Activated CD4-positive, alpha-beta T cell treated with anti-CD3 and anti-CD28 coated beads, Interleukin-2, amount 50 U/mL, for 1 hour (primary cell): ENCODE measurements around the gene NHLRC2.
"Not testable (repeated sequence)": the region's sequence is repeated elsewhere in the genome, so short reads cannot be mapped to it uniquely, and the experiment has no call there.

Source experiments
- DNase-seq: peaks from one replicate; pipeline ENCODE4 v3.0.0-alpha.2; 2020

NHLRC2 gene, protein sequence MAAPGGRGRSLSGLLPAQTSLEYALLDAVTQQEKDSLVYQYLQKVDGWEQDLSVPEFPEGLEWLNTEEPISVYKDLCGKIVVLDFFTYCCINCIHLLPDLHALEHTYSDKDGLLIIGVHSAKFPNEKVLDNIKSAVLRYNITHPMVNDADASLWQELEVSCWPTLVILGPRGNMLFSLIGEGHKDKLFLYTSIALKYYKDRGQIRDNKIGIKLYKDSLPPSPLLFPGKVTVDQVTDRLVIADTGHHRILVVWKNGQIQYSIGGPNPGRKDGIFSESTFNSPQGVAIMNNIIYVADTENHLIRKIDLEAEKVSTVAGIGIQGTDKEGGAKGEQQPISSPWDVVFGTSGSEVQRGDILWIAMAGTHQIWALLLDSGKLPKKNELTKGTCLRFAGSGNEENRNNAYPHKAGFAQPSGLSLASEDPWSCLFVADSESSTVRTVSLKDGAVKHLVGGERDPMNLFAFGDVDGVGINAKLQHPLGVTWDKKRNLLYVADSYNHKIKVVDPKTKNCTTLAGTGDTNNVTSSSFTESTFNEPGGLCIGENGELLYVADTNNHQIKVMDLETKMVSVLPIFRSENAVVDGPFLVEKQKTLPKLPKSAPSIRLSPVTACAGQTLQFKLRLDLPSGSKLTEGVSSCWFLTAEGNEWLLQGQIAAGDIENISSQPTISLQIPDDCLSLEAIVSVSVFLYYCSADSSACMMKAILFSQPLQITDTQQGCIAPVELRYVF

DNA sequence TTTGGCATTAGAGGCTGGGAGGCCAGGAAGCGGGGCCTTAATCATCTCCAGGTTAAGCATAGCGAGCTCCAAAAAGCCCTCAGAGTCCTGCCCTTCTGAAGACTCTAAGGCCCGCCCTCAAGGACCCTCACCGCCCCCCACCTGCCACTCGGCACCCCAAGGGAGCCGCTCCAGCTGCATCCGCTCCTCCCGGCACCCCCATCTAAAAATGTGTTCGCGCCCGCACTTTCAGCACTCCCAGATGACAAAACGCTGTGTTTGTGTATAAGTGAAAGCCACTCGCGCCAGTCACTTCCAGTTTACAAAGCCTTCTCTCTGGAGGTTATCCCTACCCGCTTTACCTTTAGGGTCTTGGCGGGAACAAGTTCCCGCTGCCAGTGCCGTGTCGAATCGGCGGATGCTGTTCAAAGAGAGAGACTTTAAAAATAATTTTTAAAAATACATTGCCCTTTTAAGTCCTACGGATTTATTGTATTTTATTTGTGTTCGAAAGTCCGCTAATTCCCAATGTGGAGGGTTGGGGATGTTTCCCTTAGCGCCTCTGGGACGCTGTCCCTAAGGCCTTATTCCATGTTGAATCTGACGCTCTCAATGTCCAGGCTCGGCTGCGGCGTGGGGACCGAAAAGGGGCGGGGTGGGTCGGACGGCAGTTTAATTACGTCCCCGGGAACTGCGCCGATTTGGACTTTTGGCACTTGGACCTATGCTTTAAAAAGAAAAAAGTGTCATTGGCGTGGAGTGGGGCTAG, at the start of gene NHLRC2, which contains the start of gene DCLRE1A:
Gene NHLRC2, plus strand, starts transcription at position 649 of the 748 bp plus-strand sequence. CDS start 212 bp downstream, outside the sequence.
Gene DCLRE1A, minus strand, starts transcription at position 70 of the 748 bp plus-strand sequence. CDS start 900 bp downstream, outside the sequence.
- DNase-seq: peak; percentile 49

- no peak for DNase-seq
These were observed 48.0 kb upstream of the NHLRC2 start for GRCh38 chr10:113806503-113806902.

GRCh38 chr10:113808168-113808567, 46.3 kb upstream of the NHLRC2 start:
- DNase-seq: no peak

GRCh38 chr10:113814700-113815099, 39.8 kb upstream of the NHLRC2 start:
- not testable (repeated sequence) for DNase-seq

DNA sequence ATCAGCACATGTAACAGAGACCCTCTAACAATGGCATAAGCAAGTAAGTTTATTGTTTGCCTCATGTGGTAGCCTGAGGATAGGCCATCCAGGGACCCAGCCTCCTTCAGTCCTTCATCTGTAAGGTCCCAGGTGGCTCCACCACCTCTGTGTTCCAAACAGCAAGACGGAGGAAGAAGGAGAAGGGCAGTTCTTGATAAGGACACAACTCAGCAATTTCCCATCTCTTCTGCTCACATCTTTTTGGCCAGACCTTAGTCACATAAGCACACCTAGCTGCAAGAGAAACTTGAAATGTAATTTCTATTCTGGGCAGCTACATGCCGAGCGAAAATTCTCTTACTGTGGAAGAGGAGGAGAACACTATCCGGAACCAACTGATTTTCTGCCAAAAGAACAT, 34.5 kb upstream of the NHLRC2 start:
- no peak for DNase-seq

- no peak for DNase-seq
These were observed 34.0 kb upstream of the NHLRC2 start for GRCh38 chr10:113820507-113820906.

DNA sequence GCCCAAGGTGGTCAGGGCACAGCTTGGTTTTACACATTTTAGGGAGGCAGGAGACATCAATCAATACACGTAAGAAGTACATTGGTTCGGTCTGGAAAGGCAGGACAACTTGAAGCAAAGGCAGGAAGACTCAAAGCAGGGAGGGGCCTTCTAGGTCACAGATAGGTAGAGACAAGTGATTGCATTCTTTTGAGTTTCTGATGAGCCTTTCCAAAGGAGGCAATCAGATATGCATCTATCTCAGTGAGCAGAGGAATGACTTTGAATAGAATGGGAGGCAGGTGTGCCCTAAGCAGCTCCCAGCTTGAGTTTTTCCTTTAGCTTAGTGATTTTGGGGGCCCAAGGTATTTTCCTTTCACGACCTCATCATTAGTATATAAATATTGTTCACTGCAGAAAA, 33.2 kb upstream of the NHLRC2 start:
- DNase-seq: not testable (repeated sequence)

DNA sequence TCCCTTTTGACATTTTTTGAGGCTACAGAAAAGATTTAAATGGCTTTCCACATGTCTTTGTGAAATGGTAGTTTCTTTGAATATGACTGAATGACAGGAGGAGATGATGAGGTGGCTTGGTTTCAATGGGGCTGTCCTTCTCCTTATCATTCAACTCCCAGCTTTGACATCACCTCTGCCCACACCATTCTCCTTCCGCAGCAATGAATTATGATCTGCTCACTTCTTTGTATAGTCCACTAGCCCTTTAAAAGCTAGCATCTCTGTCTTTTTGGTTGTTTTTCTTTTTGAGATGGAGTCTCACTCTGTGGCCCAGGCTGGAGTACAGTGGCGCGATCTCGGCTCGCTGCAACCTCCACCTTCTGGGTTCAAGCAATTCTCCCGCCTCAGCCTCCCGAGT, 32.3 kb upstream of the NHLRC2 start:
- no peak for DNase-seq

GRCh38 chr10:113823389-113823788, 31.1 kb upstream of the NHLRC2 start:
- no peak for DNase-seq

GRCh38 chr10:113825791-113826190, 28.7 kb upstream of the NHLRC2 start:
- no peak for DNase-seq

- DNase-seq: not testable (repeated sequence)
These were observed 25.9 kb upstream of the NHLRC2 start for GRCh38 chr10:113828567-113828966.

DNA sequence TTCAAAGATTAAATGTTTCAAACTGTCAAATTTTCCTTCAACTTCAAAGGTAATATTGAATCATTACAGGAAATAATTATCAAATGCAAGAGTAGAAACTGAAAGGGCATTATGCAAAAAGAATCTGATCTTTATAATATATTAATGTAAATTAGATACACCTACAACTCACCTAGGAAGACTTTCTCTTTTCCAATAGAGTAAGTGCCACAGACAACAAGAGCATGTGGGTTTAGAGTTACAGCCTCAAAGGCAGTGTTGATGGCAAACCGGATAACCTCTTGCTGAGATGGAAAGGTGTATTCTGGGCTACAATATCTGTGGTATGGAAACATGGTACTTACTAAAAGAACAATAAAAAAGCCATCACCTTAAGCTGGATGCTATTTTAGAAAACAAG, 12.3 kb upstream of the NHLRC2 start:
- DNase-seq: no peak

GRCh38 chr10:113843972-113844485, 10.4 kb upstream of the NHLRC2 start:
- no peak for DNase-seq

DNA sequence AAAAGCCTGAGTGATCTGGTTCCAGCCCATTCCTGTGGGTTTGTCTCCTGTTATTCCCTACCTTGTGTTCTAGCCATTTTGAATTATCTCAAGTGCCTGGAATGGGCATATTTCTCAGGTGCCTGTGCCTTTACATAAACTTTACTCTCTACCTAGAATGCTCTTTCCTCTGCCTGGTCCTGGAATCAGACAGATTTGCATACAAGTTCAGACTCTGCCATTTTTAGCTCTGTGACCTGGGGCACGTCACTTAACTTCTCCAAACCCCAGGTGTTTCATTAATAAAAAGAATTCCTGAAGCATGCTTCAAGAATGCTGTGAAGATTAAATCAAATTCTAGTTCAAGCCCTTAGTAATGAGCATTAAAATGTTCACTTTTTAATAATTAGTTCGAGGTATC, 8.4 kb upstream of the NHLRC2 start:
- DNase-seq: no peak

GRCh38 chr10:113849140-113849803, 5.2 kb upstream of the NHLRC2 start:
- DNase-seq: no peak

GRCh38 chr10:113849946-113850345, 4.5 kb upstream of the NHLRC2 start:
- DNase-seq: no peak

- no peak for DNase-seq
These were observed 866 bp upstream of the NHLRC2 start for GRCh38 chr10:113853578-113854012.

DNA sequence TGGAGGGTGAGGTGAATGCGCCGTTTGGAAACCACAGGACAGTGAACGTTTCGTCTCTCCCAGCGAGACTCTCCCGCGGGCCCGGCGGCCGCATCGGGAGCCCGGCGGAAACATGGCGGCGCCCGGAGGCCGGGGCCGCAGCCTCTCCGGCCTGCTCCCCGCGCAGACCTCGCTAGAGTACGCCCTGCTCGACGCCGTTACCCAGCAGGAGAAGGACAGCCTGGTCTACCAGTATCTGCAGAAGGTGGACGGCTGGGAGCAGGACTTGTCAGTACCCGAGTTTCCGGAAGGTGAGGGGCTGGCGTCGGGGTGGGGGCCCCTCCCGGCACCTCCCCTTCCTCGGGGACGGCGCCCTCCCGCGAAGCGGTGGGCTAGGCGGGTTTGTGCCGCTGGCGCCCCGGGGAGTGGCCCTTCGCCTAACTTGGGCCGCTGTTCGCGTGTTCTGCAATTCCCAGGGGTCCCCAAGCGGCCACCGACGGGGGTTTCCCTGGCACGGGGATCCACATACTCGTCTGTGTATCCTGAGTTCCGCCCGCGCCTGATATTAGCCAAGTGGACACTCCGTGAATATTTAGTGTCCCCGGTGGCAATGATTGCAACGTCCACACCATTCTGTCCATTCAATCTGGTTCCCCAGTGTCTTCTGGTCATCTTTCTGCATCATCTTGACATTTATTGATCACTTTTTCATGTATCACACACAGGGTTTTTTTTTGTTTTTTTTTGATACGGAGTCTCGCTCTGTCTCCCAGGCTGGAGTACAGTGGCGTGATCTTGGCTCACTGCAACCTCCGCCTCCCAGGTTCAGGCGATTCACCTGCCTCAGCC, 514 bp downstream of the NHLRC2 start:
- peak; percentile 30 for DNase-seq

DNA sequence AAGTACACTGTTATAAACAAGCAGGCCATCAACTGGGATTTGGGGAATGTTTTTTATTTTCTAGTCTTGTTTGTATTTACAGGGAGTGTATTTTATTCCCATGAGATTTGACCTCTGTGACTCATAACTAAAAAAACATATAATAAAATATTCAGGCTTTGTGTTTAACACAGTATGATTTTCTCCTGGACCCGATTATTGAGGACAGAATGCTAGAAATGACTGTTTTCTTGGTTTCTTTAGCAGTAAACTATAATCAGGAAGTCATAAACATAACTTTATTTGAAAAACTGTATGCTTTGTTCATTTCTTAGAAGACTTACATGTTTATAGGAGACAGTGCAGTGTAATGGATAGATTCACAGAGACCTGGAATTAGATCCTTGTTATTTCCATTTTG, 2.1 kb downstream of the NHLRC2 start:
- DNase-seq: no peak

DNA sequence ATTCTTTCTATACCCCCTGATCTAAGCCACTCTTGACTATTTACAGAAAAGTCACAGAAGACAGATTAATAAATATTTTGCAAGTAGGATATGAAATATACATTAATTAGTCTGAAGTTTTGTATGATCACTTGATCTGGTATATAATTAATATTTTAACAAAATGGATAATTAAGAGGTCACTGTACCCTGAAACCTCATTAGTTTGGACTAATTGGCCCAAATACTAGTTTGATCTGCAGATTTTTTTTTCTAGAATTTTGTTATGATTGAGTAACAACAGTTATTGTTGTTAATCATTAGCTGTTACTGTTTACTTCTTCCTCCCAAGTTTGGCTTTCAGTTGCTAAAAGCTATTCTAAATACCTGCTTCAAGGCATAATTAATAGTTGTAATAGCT, 2.7 kb downstream of the NHLRC2 start:
- no peak for DNase-seq

GRCh38 chr10:113858541-113858940, 4.1 kb downstream of the NHLRC2 start:
- no peak for DNase-seq

- no peak for DNase-seq
These were observed 4.8 kb downstream of the NHLRC2 start for GRCh38 chr10:113859261-113859660.
